Trophoblast cell (in vitro differentiated cells and primary cell): ENCODE measurements around the gene TNRC6B.

ENCODE experiments used
- DNase-seq, 2 donors: peaks; one replicate each; pipeline ENCODE4 v3.0.0-alpha.2; 2016
- H2AFZ ChIP-seq: 2 replicates; pipeline ENCODE4 v1.6.1; 2013; ENCODE audit warnings: low read length, moderate library complexity, mild to moderate bottlenecking; ENCODE audit not compliant: insufficient read depth, poor library complexity
- H2AK5ac ChIP-seq: 2 replicates; pipeline ENCODE4 v1.6.1; 2013; ENCODE audit warnings: mild to moderate bottlenecking, low read length
- H2BK120ac ChIP-seq: 2 replicates; pipeline ENCODE4 v1.6.1; 2013; ENCODE audit warnings: low read length, mild to moderate bottlenecking, moderate library complexity; ENCODE audit not compliant: insufficient read depth, poor library complexity
- H2BK12ac ChIP-seq: 2 replicates; pipeline ENCODE4 v1.6.1; 2013; ENCODE audit warnings: mild to moderate bottlenecking, low read length, moderate library complexity
- H2BK5ac ChIP-seq: 2 replicates; pipeline ENCODE4 v1.6.1; 2013; ENCODE audit warnings: low read length, low read depth, moderate library complexity, mild to moderate bottlenecking; ENCODE audit not compliant: poor library complexity
- H3K14ac ChIP-seq: 2 replicates; pipeline ENCODE4 v1.6.1; 2013; ENCODE audit warnings: mild to moderate bottlenecking, low read length
- H3K18ac ChIP-seq: 2 replicates; pipeline ENCODE4 v1.6.1; 2013; ENCODE audit warnings: mild to moderate bottlenecking, low read length
- H3K23ac ChIP-seq: 2 replicates; pipeline ENCODE4 v1.6.1; 2013; ENCODE audit warnings: low read length
- H3K27ac ChIP-seq: 2 replicates; pipeline ENCODE4 v1.5.1; 2013; ENCODE audit warnings: low read depth, mild to moderate bottlenecking, inconsistent platforms, low read length, moderate library complexity
- H3K27me3 ChIP-seq: 2 replicates; pipeline ENCODE4 v1.6.1; 2013; ENCODE audit warnings: inconsistent platforms, mild to moderate bottlenecking, low read length, moderate library complexity; ENCODE audit not compliant: insufficient read depth
- H3K36me3 ChIP-seq, 2 experiments: 1 replicate in 1 of 2; 2 replicates in 1 of 2; pipeline ENCODE4 v1.6.1; 2013; ENCODE audit warnings: low read length in 2 of 2, mild to moderate bottlenecking in 2 of 2, moderate library complexity in 1 of 2; ENCODE audit not compliant: insufficient read depth in 2 of 2, control insufficient read depth in 1 of 2
- H3K4ac ChIP-seq: 2 replicates; pipeline ENCODE4 v1.6.1; 2013; ENCODE audit warnings: low read depth, mild to moderate bottlenecking, low read length, moderate library complexity
- H3K4me1 ChIP-seq, 2 experiments: 1 replicate in 1 of 2; 2 replicates in 1 of 2; pipeline ENCODE4 v1.6.1; 2013; ENCODE audit warnings: low read length in 2 of 2, mild to moderate bottlenecking in 2 of 2, moderate library complexity in 1 of 2; ENCODE audit not compliant: insufficient read depth in 2 of 2, control insufficient read depth in 1 of 2
- H3K4me2 ChIP-seq: 2 replicates; pipeline ENCODE4 v1.6.1; 2013; ENCODE audit warnings: inconsistent platforms, mild to moderate bottlenecking, low read length, moderate library complexity
- H3K4me3 ChIP-seq: 2 replicates; pipeline ENCODE4 v1.5.1; 2013; ENCODE audit warnings: mild to moderate bottlenecking, low read depth, low read length, inconsistent platforms
- H3K79me1 ChIP-seq: one replicate; pipeline ENCODE4 v1.6.1; 2013; ENCODE audit warnings: low read length
- H3K79me2 ChIP-seq: 2 replicates; pipeline ENCODE4 v1.6.1; 2013; ENCODE audit warnings: low read length, mild to moderate bottlenecking; ENCODE audit not compliant: control insufficient read depth, insufficient read depth, poor library complexity
- H3K9ac ChIP-seq: 2 replicates; pipeline ENCODE4 v1.6.1; 2013; ENCODE audit warnings: mild to moderate bottlenecking, low read length
- H3K9me3 ChIP-seq: 2 replicates; pipeline ENCODE4 v1.6.1; 2013; ENCODE audit warnings: low read depth, mild to moderate bottlenecking, control low read depth, inconsistent platforms, low read length; ENCODE audit not compliant: insufficient read depth
- H4K12ac ChIP-seq: 2 replicates; pipeline ENCODE4 v1.6.1; 2013; ENCODE audit warnings: low read depth, mild to moderate bottlenecking, low read length, moderate library complexity
- H4K8ac ChIP-seq: 2 replicates; pipeline ENCODE4 v1.6.1; 2013; ENCODE audit warnings: low read depth, mild to moderate bottlenecking, low read length, moderate library complexity
- H4K91ac ChIP-seq: one replicate; pipeline ENCODE4 v1.6.1; 2013; ENCODE audit warnings: low read depth, mild to moderate bottlenecking, low read length, moderate library complexity
- WGBS: extraction: QIAGEN DNeasy Blood & Tissue Kit; methylation state at CpG from one replicate; pipeline ENCODE4 v1.1.7; 2013; ENCODE audit warnings: missing lambda C conversion rate; ENCODE audit not compliant: insufficient read length, insufficient coverage; ENCODE audit errors: extremely low coverage; 5-methylcytosine and 5-hydroxymethylcytosine counted together

The TNRC6B gene

DNA sequence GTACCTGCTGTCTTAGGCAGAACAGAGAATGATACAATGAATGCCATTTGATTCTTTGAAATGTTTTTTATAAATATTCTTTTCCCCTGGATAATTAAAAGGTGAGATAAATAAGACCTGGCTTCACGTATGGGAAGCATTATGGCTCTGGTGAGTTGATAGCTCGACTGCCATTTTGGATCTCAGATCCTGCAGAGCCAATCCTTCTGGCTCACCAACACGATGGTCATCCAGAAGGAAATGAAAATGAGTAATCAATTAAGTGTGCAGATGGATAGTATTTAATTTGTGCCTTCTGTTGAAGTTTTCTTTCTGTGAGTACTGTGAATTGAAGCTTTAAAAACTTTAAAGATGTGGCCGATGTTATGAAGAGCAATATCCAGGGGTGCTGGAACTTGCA is 2.7 kb downstream of the TNRC6B start:
- H3K79me1 ChIP-seq = peaks cover 8% of the 10 kb centered on the region
- no peak for DNase-seq
- no peak overlapping the region for H3K4me3 ChIP-seq
- peaks cover 13 to 22% of the 10 kb centered on the region in 2 experiments for H3K4me1 ChIP-seq
- no peaks in the 10 kb centered on the region for H3K9me3 ChIP-seq
- H2AK5ac ChIP-seq = no peak overlapping the region
- WGBS = no CpG with 5 or more reads among the region's 4 CpGs
- no peak overlapping the region for H3K9ac ChIP-seq
- H4K12ac ChIP-seq = no peak overlapping the region
- H3K4me2 ChIP-seq = no peak overlapping the region
- H3K14ac ChIP-seq = no peak overlapping the region
- H4K91ac ChIP-seq = no peak overlapping the region
- no peak overlapping the region for H3K27ac ChIP-seq
- no peaks in the 10 kb centered on the region for H3K36me3 ChIP-seq
- no peak overlapping the region for H2BK12ac ChIP-seq
- no peak overlapping the region for H3K18ac ChIP-seq
- H4K8ac ChIP-seq = no peak overlapping the region
- no peak overlapping the region for H2BK120ac ChIP-seq
- H3K27me3 ChIP-seq = no peaks in the 10 kb centered on the region
- H3K79me2 ChIP-seq = peaks cover 7% of the 10 kb centered on the region
- H3K23ac ChIP-seq = no peak overlapping the region
- no peak overlapping the region for H2BK5ac ChIP-seq
- H3K4ac ChIP-seq = peak overlapping the region; percentile 57
- H2AFZ ChIP-seq = no peak overlapping the region

DNA sequence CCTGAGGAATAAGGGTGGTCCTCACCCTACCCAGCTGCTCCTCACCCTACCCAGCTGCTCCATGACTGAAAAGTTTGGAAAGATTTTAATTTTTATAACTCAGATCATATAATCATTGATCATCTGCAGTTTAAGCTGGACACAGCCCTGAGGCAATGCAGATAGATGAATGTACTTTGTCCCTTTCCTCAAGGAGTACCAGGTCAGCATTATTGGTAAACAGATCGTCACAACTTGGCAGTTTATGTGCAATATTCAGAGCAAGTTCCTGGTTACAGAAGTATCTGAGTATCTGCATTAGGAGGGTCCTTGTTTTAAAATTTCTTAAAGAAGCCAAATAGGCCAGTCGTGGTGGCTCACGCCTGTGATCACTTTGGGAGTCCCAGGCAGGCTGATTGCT is 3.6 kb downstream of the TNRC6B start:
- Histone ChIP-seq H4K8ac (no peak overlapping the region), H3K9me3 (no peaks in the 10 kb centered on the region), H3K18ac (no peak overlapping the region), H2AFZ (no peak overlapping the region), H3K14ac (no peak overlapping the region), H3K4ac (peak overlapping the region; percentile 65), H2BK120ac (no peak overlapping the region), H3K36me3 (no peaks in the 10 kb centered on the region), H3K27ac (no peak overlapping the region), H3K79me2 (peaks cover 10% of the 10 kb centered on the region), H2AK5ac (no peak overlapping the region), H3K79me1 (peaks cover 8% of the 10 kb centered on the region), H3K27me3 (no peaks in the 10 kb centered on the region), H3K9ac (no peak overlapping the region), H3K4me2 (no peak overlapping the region), H4K91ac (no peak overlapping the region), H4K12ac (no peak overlapping the region), H2BK12ac (no peak overlapping the region), H2BK5ac (no peak overlapping the region), H3K4me3 (no peak overlapping the region), H3K4me1 (peaks cover 13 to 24% of the 10 kb centered on the region in 2 experiments), H3K23ac (no peak overlapping the region)
- WGBS = no CpG with 5 or more reads among the region's 3 CpGs
- DNase-seq = no peak

DNA sequence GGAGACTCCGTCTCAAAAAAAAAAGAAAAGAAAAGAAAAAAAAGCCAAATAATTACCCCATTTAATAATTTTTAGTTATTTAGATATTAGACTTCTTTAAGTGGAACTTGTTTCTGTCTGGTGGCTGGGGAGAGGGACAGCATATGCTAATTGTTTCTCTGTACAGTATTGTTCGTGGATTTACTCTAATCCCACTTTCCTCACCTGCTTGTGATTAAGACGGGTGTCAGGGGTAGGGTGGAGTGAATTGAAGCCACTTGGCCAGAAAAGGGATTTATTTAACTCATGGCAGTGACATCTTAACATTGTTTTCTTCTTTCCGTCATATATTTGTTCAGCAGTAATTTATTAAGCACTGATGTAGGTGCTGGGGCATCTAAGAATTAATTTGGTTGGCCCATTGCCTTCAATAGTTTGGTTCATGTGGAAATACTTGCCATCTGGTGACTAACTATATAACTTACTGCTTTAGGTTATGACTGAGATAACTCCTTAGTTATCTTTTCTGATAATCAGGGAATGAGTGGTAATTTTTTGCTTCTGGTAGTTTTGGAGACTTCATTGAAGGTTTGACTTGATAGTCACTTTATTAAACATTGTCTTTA is 4.6 kb downstream of the TNRC6B start:
- DNase-seq = peak in 1 of 2 donors; percentile 65
- H3K14ac ChIP-seq = no peak overlapping the region
- no peaks in the 10 kb centered on the region for H3K27me3 ChIP-seq
- no peak overlapping the region for H4K12ac ChIP-seq
- no peak overlapping the region for H3K27ac ChIP-seq
- no CpG with 5 or more reads among the region's 4 CpGs for WGBS
- H3K18ac ChIP-seq = no peak overlapping the region
- H3K23ac ChIP-seq = no peak overlapping the region
- no peak overlapping the region for H2AFZ ChIP-seq
- H3K79me2 ChIP-seq = peaks cover 10% of the 10 kb centered on the region
- peaks cover 13 to 20% of the 10 kb centered on the region in 2 experiments for H3K4me1 ChIP-seq
- no peak overlapping the region for H4K91ac ChIP-seq
- H3K36me3 ChIP-seq = no peaks in the 10 kb centered on the region
- H3K9me3 ChIP-seq = no peaks in the 10 kb centered on the region
- no peak overlapping the region for H2BK120ac ChIP-seq
- H2BK12ac ChIP-seq = no peak overlapping the region
- H4K8ac ChIP-seq = no peak overlapping the region
- no peak overlapping the region for H3K4ac ChIP-seq
- no peak overlapping the region for H2BK5ac ChIP-seq
- H2AK5ac ChIP-seq = no peak overlapping the region
- H3K9ac ChIP-seq = no peak overlapping the region
- no peak overlapping the region for H3K4me3 ChIP-seq
- H3K79me1 ChIP-seq = peaks cover 8% of the 10 kb centered on the region
- H3K4me2 ChIP-seq = no peak overlapping the region

DNA sequence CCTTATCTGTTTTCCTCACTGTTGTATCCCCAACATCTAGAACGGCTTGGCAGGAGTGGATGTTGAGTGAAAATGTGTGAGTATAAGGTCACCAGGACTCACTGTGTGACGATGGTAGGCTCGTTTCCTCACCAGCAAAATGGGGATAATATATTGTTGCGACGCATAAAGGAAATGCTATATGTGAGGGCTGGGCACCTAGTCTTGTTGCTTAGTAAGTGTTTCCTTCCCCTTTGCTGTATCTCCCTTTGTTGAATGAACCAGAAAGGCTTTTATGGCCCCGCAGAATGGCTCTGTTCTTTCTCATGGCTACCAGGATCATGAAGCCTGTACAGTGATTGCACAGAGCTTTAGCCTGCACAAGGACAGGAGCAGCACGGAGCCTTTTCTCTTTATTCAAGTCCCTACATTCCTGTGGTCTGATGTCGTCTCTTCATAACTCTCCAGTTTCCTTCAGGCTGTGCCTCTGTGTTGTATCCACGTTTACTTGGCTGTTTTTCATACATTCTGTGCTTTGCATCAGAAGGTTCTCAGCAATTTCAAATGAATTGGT is 5.4 kb downstream of the TNRC6B start:
- WGBS = no CpG with 5 or more reads among the region's 9 CpGs
- Histone ChIP-seq H4K91ac (no peak overlapping the region), H3K36me3 (no peaks in the 10 kb centered on the region), H3K23ac (no peak overlapping the region), H3K4me3 (no peak overlapping the region), H2BK12ac (no peak overlapping the region), H4K12ac (no peak overlapping the region), H3K4me1 (peaks cover 13 to 20% of the 10 kb centered on the region in 2 experiments), H3K4ac (no peak overlapping the region), H2AK5ac (no peak overlapping the region), H4K8ac (no peak overlapping the region), H3K27me3 (no peaks in the 10 kb centered on the region), H3K4me2 (peak overlapping the region; percentile 54), H3K9ac (no peak overlapping the region), H3K79me2 (peaks cover 12% of the 10 kb centered on the region), H3K9me3 (no peaks in the 10 kb centered on the region), H3K27ac (peak overlapping the region; percentile 80), H3K18ac (no peak overlapping the region), H2BK5ac (no peak overlapping the region), H2BK120ac (no peak overlapping the region), H3K79me1 (peaks cover 6% of the 10 kb centered on the region), H2AFZ (no peak overlapping the region), H3K14ac (no peak overlapping the region)
- peak; percentile 83 to 89 for DNase-seq
